H1 (cell line): ENCODE data around the gene UGT1A6. TPM values are rescaled to one million over a fixed set of nuclear protein-coding genes. Genes with fewer than 3 reads are reported as not detected.

Source experiments
- CTCF ChIA-PET: fragments of 300-600 bp; sonication (Branson Sonifier 250); formaldehyde crosslinking; loops from one replicate; lab custom pipeline; 2021; ENCODE audit not compliant: partially characterized antibody; lab: Charles Lee
- POLR2A ChIA-PET: fragments of 300-600 bp; sonication (Branson Sonifier 250); formaldehyde crosslinking; loops from one replicate; lab custom pipeline; 2021; ENCODE audit warnings: inconsistent platforms; ENCODE audit not compliant: partially characterized antibody; lab: Charles Lee
- DNase-seq, 2 experiments: peaks; one replicate each; pipeline versions ENCODE4 v3.0.0 to v3.0.0-alpha.2; 2010 to 2022; ENCODE audit warnings: low spot score in 2 of 2, low read depth in 1 of 2, mixed read lengths in 1 of 2
- FAIRE-seq: peaks from 2 replicates; lab custom pipeline; 2011; peaks lifted over from hg19 to GRCh38; lab: Jason Lieb, UNC
- H2AFZ ChIP-seq: 2 replicates; pipeline ENCODE4 v1.8.1; 2012; ENCODE audit warnings: low read length, inconsistent platforms
- H2AK5ac ChIP-seq: 2 replicates; pipeline ENCODE4 v1.6.1; 2013; ENCODE audit warnings: low read depth, low read length
- H2BK120ac ChIP-seq: replicated peaks from 2 replicates; pipeline ENCODE3; 2013; ENCODE audit warnings: low read depth, low read length, inconsistent platforms
- H2BK12ac ChIP-seq: 2 replicates; pipeline ENCODE4 v1.6.1; 2013; ENCODE audit warnings: low read depth, low read length
- H2BK15ac ChIP-seq: 2 replicates; pipeline ENCODE4 v1.6.1; 2013; ENCODE audit warnings: low read length
- H2BK20ac ChIP-seq: 2 replicates; pipeline ENCODE4 v1.6.1; 2013; ENCODE audit warnings: low read length
- H2BK5ac ChIP-seq: 2 replicates; pipeline ENCODE4 v1.6.1; 2013; ENCODE audit warnings: low read depth, low read length
- H3K14ac ChIP-seq: 2 replicates; pipeline ENCODE4 v1.6.1; 2013; ENCODE audit warnings: inconsistent platforms; ENCODE audit not compliant: insufficient read length
- H3K18ac ChIP-seq: 2 replicates; pipeline ENCODE4 v1.6.1; 2013; ENCODE audit warnings: low read length; ENCODE audit errors: extremely low read depth
- H3K23ac ChIP-seq: 2 replicates; pipeline ENCODE4 v1.6.1; 2013; ENCODE audit warnings: inconsistent platforms; ENCODE audit not compliant: insufficient read length
- H3K23me2 ChIP-seq: 2 replicates; pipeline ENCODE4 v1.6.1; 2013; ENCODE audit warnings: low read depth, low read length
- H3K27ac ChIP-seq: 2 replicates; pipeline ENCODE4 v1.6.1; 2011; ENCODE audit warnings: low read depth, low read length, inconsistent platforms
- H3K27me3 ChIP-seq, 4 experiments: replicated peaks in 1 of 4; 1 replicate in 1 of 4; 2 replicates in 3 of 4; pipeline versions ENCODE4 v1.6.1 to v1.8.1; 2011 to 2013; ENCODE audit warnings: low read length in 3 of 4, mild to moderate bottlenecking in 3 of 4, inconsistent platforms in 2 of 4, mixed read lengths in 2 of 4, moderate library complexity in 1 of 4; ENCODE audit not compliant: control insufficient read depth in 3 of 4, insufficient read depth in 3 of 4; ENCODE audit errors: extremely low read depth in 1 of 4
- H3K36me3 ChIP-seq, 4 experiments: 2 replicates each; pipeline versions ENCODE4 v1.6.1 to v1.8.1; 2011 to 2013; ENCODE audit warnings: mild to moderate bottlenecking in 4 of 4, low read length in 3 of 4, moderate library complexity in 2 of 4, control low read depth in 1 of 4, inconsistent platforms in 1 of 4; ENCODE audit not compliant: insufficient read depth in 4 of 4, control insufficient read depth in 2 of 4
- H3K4ac ChIP-seq: replicated peaks from 2 replicates; pipeline ENCODE3; 2013; ENCODE audit warnings: low read length, low read depth, mixed read lengths, inconsistent platforms; ENCODE audit not compliant: insufficient read length
- H3K4me1 ChIP-seq, 4 experiments: replicated peaks in 1 of 4; 1 replicate in 1 of 4; 2 replicates in 3 of 4; pipeline versions ENCODE4 v1.6.1 to v1.8.1; 2011 to 2013; ENCODE audit warnings: low read length in 3 of 4, inconsistent platforms in 2 of 4, mixed read lengths in 1 of 4; ENCODE audit not compliant: insufficient read depth in 4 of 4, control insufficient read depth in 3 of 4
- H3K4me2 ChIP-seq, 2 experiments: 2 replicates each; pipeline versions ENCODE4 v1.6.1 to v1.8.1; 2011 to 2013; ENCODE audit warnings: low read depth in 2 of 2, low read length in 2 of 2, control low read depth in 1 of 2, inconsistent platforms in 1 of 2, mild to moderate bottlenecking in 1 of 2; ENCODE audit not compliant: insufficient read depth in 1 of 2
- H3K4me3 ChIP-seq, 4 experiments: fragments of 200-600, 300-600 bp in 1 of 4; sonication (generic), shearing (Covaris generic), sonication (Bioruptor Twin) in 1 of 4; 2 replicates each; pipeline versions ENCODE4 v1.5.1 to v1.8.1; 2011 to 2016; ENCODE audit warnings: low read length in 4 of 4, low read depth in 3 of 4, control low read depth in 2 of 4, inconsistent platforms in 2 of 4, mild to moderate bottlenecking in 2 of 4, mixed read lengths in 1 of 4, moderate library complexity in 1 of 4; ENCODE audit not compliant: insufficient read depth in 2 of 4; ENCODE audit errors: extremely low read depth in 1 of 4
- H3K56ac ChIP-seq: replicated peaks from 2 replicates; pipeline ENCODE3; 2013; ENCODE audit warnings: low read depth, mild to moderate bottlenecking, mixed read lengths, low read length, inconsistent platforms; ENCODE audit not compliant: insufficient read length
- H3K79me1 ChIP-seq: 2 replicates; pipeline ENCODE4 v1.6.1; 2013; ENCODE audit warnings: low read depth, low read length, control low read depth
- H3K79me2 ChIP-seq, 2 experiments: 2 replicates each; pipeline versions ENCODE4 v1.6.1 to v1.8.1; 2012 to 2013; ENCODE audit warnings: low read length in 2 of 2, mild to moderate bottlenecking in 2 of 2, inconsistent platforms in 1 of 2; ENCODE audit not compliant: insufficient read depth in 2 of 2, control insufficient read depth in 1 of 2
- H3K9ac ChIP-seq, 4 experiments: replicated peaks in 1 of 4; 1 replicate in 1 of 4; 2 replicates in 3 of 4; pipeline versions ENCODE4 v1.6.1 to v1.8.1; 2011 to 2013; ENCODE audit warnings: low read depth in 3 of 4, low read length in 3 of 4, control low read depth in 2 of 4, mild to moderate bottlenecking in 2 of 4, moderate library complexity in 2 of 4, inconsistent platforms in 1 of 4; ENCODE audit errors: extremely low read depth in 1 of 4
- H3K9me3 ChIP-seq, 2 experiments: 2 replicates each; pipeline versions ENCODE4 v1.6.1 to v1.8.1; 2012 to 2013; ENCODE audit warnings: mild to moderate bottlenecking in 2 of 2, moderate library complexity in 2 of 2, control low read depth in 1 of 2, inconsistent platforms in 1 of 2, low read depth in 1 of 2, low read length in 1 of 2, mixed read lengths in 1 of 2; ENCODE audit not compliant: insufficient read depth in 2 of 2
- H4K20me1 ChIP-seq, 2 experiments: replicated peaks in 1 of 2; 2 replicates each; pipeline versions ENCODE3 to v1.8.1; 2011 to 2013; ENCODE audit warnings: inconsistent platforms in 2 of 2, low read length in 2 of 2, mild to moderate bottlenecking in 1 of 2; ENCODE audit not compliant: insufficient read depth in 2 of 2, control insufficient read depth in 1 of 2
- H4K5ac ChIP-seq: 2 replicates; pipeline ENCODE4 v1.6.1; 2013; ENCODE audit warnings: low read length, low read depth, mixed read lengths, inconsistent platforms; ENCODE audit not compliant: insufficient read length
- H4K8ac ChIP-seq: 2 replicates; pipeline ENCODE4 v1.8.0; 2013; ENCODE audit warnings: mild to moderate bottlenecking, moderate library complexity, low read length, inconsistent platforms; ENCODE audit not compliant: insufficient read depth; ENCODE audit errors: extremely low read depth
- H4K91ac ChIP-seq: replicated peaks from 2 replicates; pipeline ENCODE3; 2013; ENCODE audit warnings: low read length, mixed read lengths, inconsistent platforms; ENCODE audit not compliant: insufficient read length
- HDAC2 ChIP-seq, 2 experiments: fragments of 300-600 bp in 1 of 2; sonication (generic) in 1 of 2; IDR thresholded peaks; 2 replicates each; pipeline ENCODE4 v1.6.1; 2011 to 2012; ENCODE audit warnings: low read depth in 2 of 2, low read length in 2 of 2, mild to moderate bottlenecking in 2 of 2, moderate library complexity in 2 of 2, borderline replicate concordance in 1 of 2, inconsistent platforms in 1 of 2
- WGBS, 2 experiments: shearing (Covaris generic) in 1 of 2; methylation state at CpG; one replicate each; pipeline versions ENCODE4 v1.1.6 to v1.1.7; 2013 to 2015; ENCODE audit warnings: low lambda C conversion rate in 2 of 2, mixed read lengths in 2 of 2, inconsistent platforms in 1 of 2, low coverage in 1 of 2, missing lambda C conversion rate in 1 of 2; ENCODE audit not compliant: insufficient replicate concordance in 2 of 2, insufficient coverage in 1 of 2, insufficient read length in 1 of 2; ENCODE audit errors: extremely low coverage in 1 of 2, missing lambda C conversion rate in 1 of 2; 5-methylcytosine and 5-hydroxymethylcytosine counted together
- polyA plus RNA-seq, 7 experiments: library from polyadenylated mRNA; depleted of rRNA in 3 of 7; stranded (reverse) in 5 of 7; unstranded in 2 of 7; fragments of >200 nt in 5 of 7; fragments of 200-250 nt in 2 of 7; gene quantifications; 1 replicate in 5 of 7; 2 replicates in 1 of 7; 4 replicates in 1 of 7; pipeline versions ENCODE4 v1.2.1 to v1.2.3, GENCODE V29; 2011 to 2013; ENCODE audit warnings: missing spikeins in 2 of 7, mixed read lengths in 2 of 7
- total RNA-seq: library from RNA; stranded (reverse); fragmentation: NEBNext Ultra II Directional; extraction: Animal tissue kit (Norgen Biotek cat#: 25700); gene quantifications from 2 replicates; pipeline ENCODE4 v1.2.1, GENCODE V29; 2021

UGT1A6 gene
- total and polyA plus RNA-seq, 2 of the 8 experiments (the other 6 are each of a cell fraction or from before 2014, with no cell fraction given): not detected

DNA sequence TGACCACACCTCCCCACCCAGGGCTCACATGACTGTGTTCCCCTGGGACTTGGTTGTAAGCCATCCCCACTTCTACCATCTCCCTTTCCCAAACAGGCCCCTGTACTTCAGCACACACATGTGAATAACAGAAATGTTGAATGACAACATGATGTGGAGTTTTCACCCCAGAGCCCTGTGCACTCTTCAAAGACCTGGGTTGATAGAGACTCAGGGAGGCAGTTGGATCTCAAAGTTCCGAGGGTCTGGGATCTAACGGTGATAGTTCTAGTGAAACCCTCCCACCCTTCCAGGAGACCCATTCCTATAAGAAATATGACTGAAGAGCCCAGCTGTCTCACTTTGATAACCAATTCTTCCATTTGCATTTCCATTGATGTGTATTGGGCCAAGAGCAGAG, 85.3 kb downstream of the UGT1A6 start, which contains the start of gene MROH2A:
TSS of gene MROH2A (plus strand) at position 301 of the 400 bp plus-strand sequence. CDS start 1,029 bp downstream, outside the sequence.
- no peak within 1 kb of the TSS for H2BK15ac ChIP-seq
- no peak within 1 kb of the TSS for H2BK20ac ChIP-seq
- H2BK12ac ChIP-seq: no peak within 1 kb of the TSS
- H3K18ac ChIP-seq: no peak within 1 kb of the TSS
- no peak within 1 kb of the TSS for H4K5ac ChIP-seq
- H3K23ac ChIP-seq: no peak within 1 kb of the TSS
- H3K9me3 ChIP-seq: peaks cover 9 to 13% of the 10 kb centered on the region in 2 experiments; a peak in 3 of 4 replicates
- POLR2A ChIA-PET: interaction anchor here (1.0 kb wide), 1 partner anchor 10 kb away, joined by 3 read pairs; no protein-coding TSS in a partner anchor
- H2AK5ac ChIP-seq: no peak within 1 kb of the TSS
- no peak within 1 kb of the TSS for H3K9ac ChIP-seq
- H4K91ac ChIP-seq: no peak within 1 kb of the TSS
- no peaks in the 10 kb centered on the region for H3K27me3 ChIP-seq
- H3K23me2 ChIP-seq: no peaks in the 10 kb centered on the region; the same call in 1 of the 2 replicates
- FAIRE-seq (no peak), DNase-seq (no peak)
- 100% methylated on average over 2 of the region's 2 CpGs; no CpG with 5 or more reads in 1 of the 2 experiments for WGBS, 2 experiments
- no peak within 1 kb of the TSS for H2AFZ ChIP-seq
- H2BK5ac ChIP-seq: no peak within 1 kb of the TSS
- H3K4ac ChIP-seq: no peak within 1 kb of the TSS
- H4K20me1 ChIP-seq: no peaks in the 10 kb centered on the region
- H3K27ac ChIP-seq: no peak within 1 kb of the TSS
- no peak within 1 kb of the TSS for H3K56ac ChIP-seq
- no peak within 1 kb of the TSS for H3K4me3 ChIP-seq
- H3K79me2 ChIP-seq: no peaks in the 10 kb centered on the region
- CTCF ChIA-PET: no interaction called here
- TF ChIP-seq HDAC2 (IDR thresholded peaks at IDR 0.05; ENCODE audit: borderline replicate concordance in 1 of 2, low read depth in 2 of 2, low read length in 2 of 2): no peak
- no peak within 1 kb of the TSS for H3K14ac ChIP-seq
- no peak within 1 kb of the TSS for H3K4me2 ChIP-seq
- H2BK120ac ChIP-seq: no peak within 1 kb of the TSS
- H4K8ac ChIP-seq: no peak within 1 kb of the TSS
- no peaks in the 10 kb centered on the region for H3K36me3 ChIP-seq
- H3K79me1 ChIP-seq: no peaks in the 10 kb centered on the region
- H3K4me1 ChIP-seq: no peaks in the 10 kb centered on the region
